HL-60 (cell line): ENCODE measurements around the gene FANCC.

ENCODE experiments used
- DNase-seq, 2 experiments: peaks; one replicate each; pipeline ENCODE4 v3.0.0-alpha.2; 2010 to 2020; ENCODE audit warnings: low read depth in 1 of 2, low spot score in 1 of 2
- H3K27ac ChIP-seq: fragments of 250-450 bp; sonication (Bioruptor Pico); replicated peaks from 2 replicates; pipeline ENCODE4 v1.5.1; 2020; ENCODE audit warnings: mild to moderate bottlenecking, moderate library complexity
- H3K27me3 ChIP-seq: fragments of 250-450 bp; sonication (Bioruptor Pico); 2 replicates; pipeline ENCODE4 v1.5.1; 2021; ENCODE audit warnings: mild to moderate bottlenecking, moderate library complexity; ENCODE audit not compliant: insufficient read depth, poor library complexity, severe bottlenecking
- H3K4me3 ChIP-seq: replicated peaks from 2 replicates; pipeline ENCODE4 v1.5.1; 2011; ENCODE audit warnings: mild to moderate bottlenecking, control low read depth, low read length; ENCODE audit not compliant: insufficient read depth
- CTCF ChIP-seq: IDR thresholded peaks from one replicate; pipeline ENCODE4 v1.5.1; 2011; ENCODE audit warnings: low read length, control low read depth, inconsistent platforms; ENCODE audit not compliant: insufficient read depth
- GABPA ChIP-seq: IDR thresholded peaks from 2 replicates; pipeline ENCODE4 v1.6.1; 2012; ENCODE audit warnings: low read depth
- POLR2AphosphoS5 ChIP-seq: IDR thresholded peaks from 2 replicates; pipeline ENCODE4 v1.6.1; 2012; ENCODE audit warnings: low read depth
- REST ChIP-seq: IDR thresholded peaks from 2 replicates; pipeline ENCODE4 v1.6.1; 2012; ENCODE audit warnings: low read depth; ENCODE audit not compliant: insufficient replicate concordance
- SPI1 ChIP-seq: IDR thresholded peaks from 2 replicates; pipeline ENCODE4 v1.6.1; 2012; ENCODE audit warnings: low read depth, mild to moderate bottlenecking, borderline replicate concordance

The FANCC gene

GRCh38 chr9:95175523-95175922 lies 142.0 kb downstream of the FANCC start:
- Histone ChIP-seq H3K4me3 (no peak overlapping the region), H3K27me3 (no peaks in the 10 kb centered on the region), H3K27ac (no peak overlapping the region)
- TF ChIP-seq SPI1 (no peak), GABPA (no peak), POLR2AphosphoS5 (no peak), CTCF (no peak), REST (no peak)
- no peak for DNase-seq

GRCh38 chr9:95174038-95174437 lies 143.5 kb downstream of the FANCC start:
- TF ChIP-seq REST = no peak
- Histone ChIP-seq H3K27ac (no peak overlapping the region), H3K4me3 (no peak overlapping the region), H3K27me3 (no peaks in the 10 kb centered on the region)
- DNase-seq = no peak

- Histone ChIP-seq H3K4me3 (no peak overlapping the region), H3K27me3 (no peaks in the 10 kb centered on the region), H3K27ac (no peak overlapping the region)
- DNase-seq = no peak
- TF ChIP-seq REST (no peak), CTCF (no peak), POLR2AphosphoS5 (no peak), GABPA (no peak), SPI1 (no peak)
Observed at GRCh38 chr9:95171596-95171995, 145.9 kb downstream of the FANCC start.

- Histone ChIP-seq H3K4me3 (no peak overlapping the region), H3K27me3 (no peaks in the 10 kb centered on the region), H3K27ac (no peak overlapping the region)
- DNase-seq = no peak
- TF ChIP-seq POLR2AphosphoS5 = no peak
- TF ChIP-seq SPI1 = no peak
- no peak for TF ChIP-seq REST
- TF ChIP-seq GABPA = no peak
- no peak for TF ChIP-seq CTCF
Observed at GRCh38 chr9:95171001-95171400, 146.5 kb downstream of the FANCC start.
